Measurements from ENCODE around the gene TMEM191C.

- no peak for TF ChIP-seq POLR2A (IDR thresholded peaks at IDR 0.05)
- TF ChIP-seq CTCF (IDR thresholded peaks at IDR 0.05), result no peak
- no peak for TF ChIP-seq POLR2AphosphoS5 (IDR thresholded peaks at IDR 0.05)
- no peak for TF ChIP-seq EP300 (IDR thresholded peaks at IDR 0.05)
Measured at GRCh38 chr22:21446827-21447690, 20.1 kb upstream of the TMEM191C start.

Data from sigmoid colon (tissue), 4 donors.